GM23338 (cell line): ENCODE results near the gene WNT10A. TPM values are rescaled to one million over a fixed set of nuclear protein-coding genes. Genes with fewer than 3 reads are reported as not detected.

Experiments
- ATAC-seq: fragments of 200-7000 bp; cut with Tn5 transposase; 3 replicates; pipeline ENCODE4 v1.9.1; 2020
- DNase-seq: peaks from one replicate; pipeline ENCODE4 v3.0.0-alpha.2; 2015; ENCODE audit warnings: low spot score
- H2AFZ ChIP-seq: fragments of 200-600 bp; sonication (generic); 2 replicates; pipeline ENCODE4 v1.8.0; 2016; ENCODE audit warnings: antibody characterized with exemption, mild to moderate bottlenecking, moderate library complexity
- H3F3A ChIP-seq: fragments of 200-600 bp; sonication (generic); replicated peaks from 2 replicates; pipeline ENCODE4 v1.8.0; 2017; ENCODE audit warnings: antibody characterized with exemption, mixed run types, low read depth
- H3K27ac ChIP-seq: fragments of 200-600 bp; sonication (generic); 2 replicates; pipeline ENCODE4 v1.6.1; 2016; ENCODE audit warnings: low read depth
- H3K27me3 ChIP-seq: fragments of 200-600 bp; sonication (generic); 2 replicates; pipeline ENCODE4 v1.8.0; 2016; ENCODE audit warnings: mild to moderate bottlenecking, mixed run types, moderate library complexity; ENCODE audit not compliant: insufficient read depth
- H3K36me3 ChIP-seq: fragments of 200-600 bp; sonication (generic); 2 replicates; pipeline ENCODE4 v1.8.0; 2016; ENCODE audit warnings: mild to moderate bottlenecking; ENCODE audit not compliant: insufficient read depth
- H3K4me1 ChIP-seq: fragments of 200-600 bp; sonication (generic); 2 replicates; pipeline ENCODE4 v1.8.0; 2016; ENCODE audit warnings: mild to moderate bottlenecking, moderate library complexity; ENCODE audit not compliant: insufficient read depth
- H3K4me2 ChIP-seq: fragments of 200-600 bp; sonication (generic); 2 replicates; pipeline ENCODE4 v1.7.1; 2017; ENCODE audit warnings: mixed run types
- H3K4me3 ChIP-seq: fragments of 200-600 bp; sonication (generic); 2 replicates; pipeline ENCODE4 v1.6.1; 2016; ENCODE audit warnings: mixed run types
- H3K79me2 ChIP-seq: fragments of 200-600 bp; sonication (generic); replicated peaks from 2 replicates; pipeline ENCODE4 v1.8.0; 2017; ENCODE audit warnings: mild to moderate bottlenecking; ENCODE audit not compliant: insufficient read depth
- H3K9me2 ChIP-seq: fragments of 200-600 bp; sonication (generic); 2 replicates; pipeline ENCODE4 v1.8.0; 2017; ENCODE audit not compliant: insufficient read depth
- H4K20me1 ChIP-seq: fragments of 200-600 bp; sonication (generic); replicated peaks from 2 replicates; pipeline ENCODE4 v1.8.0; 2017; ENCODE audit warnings: mild to moderate bottlenecking; ENCODE audit not compliant: insufficient read depth
- H3K27ac Mint-ChIP-seq: 2 replicates; pipeline ENCODE4 v1.8.0; 2020; ENCODE audit warnings: inconsistent platforms, mild to moderate bottlenecking, moderate library complexity, mixed read lengths
- H3K27me3 Mint-ChIP-seq: 3 replicates; pipeline ENCODE4 v1.8.0; 2022; ENCODE audit warnings: low read depth, mild to moderate bottlenecking, moderate library complexity, mixed read lengths, inconsistent platforms; ENCODE audit not compliant: insufficient read depth, poor library complexity
- H3K36me3 Mint-ChIP-seq: 3 replicates; pipeline ENCODE4 v1.8.0; 2021; ENCODE audit warnings: low read depth, mild to moderate bottlenecking, inconsistent platforms, moderate library complexity, mixed read lengths
- H3K4me1 Mint-ChIP-seq: 3 replicates; pipeline ENCODE4 v1.8.0; 2020; ENCODE audit warnings: mild to moderate bottlenecking, inconsistent platforms, mixed read lengths
- H3K4me3 Mint-ChIP-seq: 3 replicates; pipeline ENCODE4 v1.8.0; 2021; ENCODE audit warnings: moderate library complexity, mild to moderate bottlenecking, inconsistent platforms, mixed read lengths
- H3K9me3 Mint-ChIP-seq: 3 replicates; pipeline ENCODE4 v1.8.0; 2020; ENCODE audit warnings: moderate library complexity, mild to moderate bottlenecking, inconsistent platforms, mixed read lengths
- EZH2phosphoT487 ChIP-seq: fragments of 200-600 bp; sonication (generic); IDR thresholded peaks from one replicate; pipeline ENCODE4 v1.8.1; 2018; ENCODE audit warnings: antibody characterized with exemption; ENCODE audit not compliant: unreplicated experiment
- JUNB ChIP-seq: IDR thresholded peaks from one replicate; pipeline ENCODE4 v1.6.1; 2016; ENCODE audit warnings: antibody characterized with exemption; ENCODE audit not compliant: unreplicated experiment
- POLR2AphosphoS5 ChIP-seq: IDR thresholded peaks from 2 replicates; pipeline ENCODE4 v1.6.1; 2016; ENCODE audit warnings: antibody characterized with exemption, low read depth
- ZNF331 ChIP-seq: fragments of 250-450 bp; sonication (Bioruptor Pico); IDR thresholded peaks from 2 replicates; pipeline ENCODE4 v1.5.0; 2020; ENCODE audit warnings: low read depth, mild to moderate bottlenecking, moderate library complexity
- polyA plus RNA-seq: library from polyadenylated mRNA; unstranded; fragments of >200 nt; fragmentation: Nextera tagmentation; extraction: Ambion mirVana; gene quantifications from 2 replicates; pipeline ENCODE4 v1.2.1, GENCODE V29; 2016
- total RNA-seq: library from RNA; depleted of rRNA; stranded (reverse); fragments of >200 nt; shearing (Covaris generic); gene quantifications from 2 replicates; pipeline ENCODE4 v1.2.3, GENCODE V29; 2014
- TF ChIP-seq, protein P1 (sequence below): IDR thresholded peaks from 2 replicates; pipeline ENCODE4 v1.6.1; 2016; ENCODE audit warnings: antibody characterized with exemption
- TF ChIP-seq, protein P2 (sequence below): fragments of 250-450 bp; sonication (Bioruptor Pico); IDR thresholded peaks from 2 replicates; pipeline ENCODE4 v1.5.0; 2020; ENCODE audit warnings: mild to moderate bottlenecking, moderate library complexity

The WNT10A gene
- total and polyA plus RNA-seq, 2 experiments from 2014 or later: not detected

DNA sequence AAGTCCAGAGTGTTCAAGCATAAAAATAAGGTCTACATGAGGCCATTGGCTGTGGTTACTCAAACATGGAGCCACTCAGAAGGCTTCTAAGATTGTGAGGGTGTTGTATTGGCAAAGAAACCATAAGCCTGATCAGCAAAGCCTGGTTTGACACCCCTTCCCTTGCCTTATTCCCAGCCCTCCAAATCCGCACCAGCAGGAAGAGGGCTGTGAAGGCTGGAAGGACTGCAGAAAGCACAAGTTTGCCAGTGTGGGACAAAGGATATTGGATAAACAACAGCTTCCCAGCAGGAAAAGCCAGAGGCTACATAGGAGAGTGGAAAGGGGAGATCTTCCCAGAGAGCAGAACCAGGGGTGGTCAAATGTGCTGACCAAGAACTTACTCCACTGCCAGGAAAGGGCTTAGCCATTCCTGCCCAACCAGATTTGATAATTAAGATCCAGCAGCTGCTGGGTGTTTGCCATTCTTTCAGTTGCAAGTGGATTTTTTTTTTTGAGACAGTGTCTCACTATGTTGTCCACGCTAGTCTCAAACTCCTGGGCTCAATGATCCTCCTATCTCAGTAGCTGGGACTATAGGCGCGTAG, 47.5 kb upstream of the WNT10A start:
- peaks cover 2% of the 10 kb centered on the region for H3K27me3 Mint-ChIP-seq
- no peaks in the 10 kb centered on the region for H3K9me2 ChIP-seq
- ATAC-seq (no peak), DNase-seq (no peak)
- H3K4me3 ChIP-seq: no peak overlapping the region
- H3F3A ChIP-seq: no peaks in the 10 kb centered on the region
- H3K4me1 Mint-ChIP-seq: no peaks in the 10 kb centered on the region; the same call in 2 of the 3 replicates
- H3K4me1 ChIP-seq: no peaks in the 10 kb centered on the region
- H3K27ac Mint-ChIP-seq: no peak overlapping the region
- H3K79me2 ChIP-seq: no peaks in the 10 kb centered on the region
- no peaks in the 10 kb centered on the region for H3K27me3 ChIP-seq
- H3K4me3 Mint-ChIP-seq: no peak overlapping the region
- no peaks in the 10 kb centered on the region for H3K36me3 ChIP-seq
- H3K4me2 ChIP-seq: no peak overlapping the region
- peak overlapping the region; percentile 38; the same call in 1 of the 2 replicates for H2AFZ ChIP-seq
- H3K27ac ChIP-seq: no peak overlapping the region
- no peaks in the 10 kb centered on the region for H3K36me3 Mint-ChIP-seq
- no peaks in the 10 kb centered on the region for H3K9me3 Mint-ChIP-seq
- TF ChIP-seq ZNF331: no peak
- no peak for TF ChIP-seq EZH2phosphoT487
- no peak for TF ChIP-seq POLR2AphosphoS5
- TF ChIP-seq JUNB: no peak
- TF ChIP-seq, protein P1, sequence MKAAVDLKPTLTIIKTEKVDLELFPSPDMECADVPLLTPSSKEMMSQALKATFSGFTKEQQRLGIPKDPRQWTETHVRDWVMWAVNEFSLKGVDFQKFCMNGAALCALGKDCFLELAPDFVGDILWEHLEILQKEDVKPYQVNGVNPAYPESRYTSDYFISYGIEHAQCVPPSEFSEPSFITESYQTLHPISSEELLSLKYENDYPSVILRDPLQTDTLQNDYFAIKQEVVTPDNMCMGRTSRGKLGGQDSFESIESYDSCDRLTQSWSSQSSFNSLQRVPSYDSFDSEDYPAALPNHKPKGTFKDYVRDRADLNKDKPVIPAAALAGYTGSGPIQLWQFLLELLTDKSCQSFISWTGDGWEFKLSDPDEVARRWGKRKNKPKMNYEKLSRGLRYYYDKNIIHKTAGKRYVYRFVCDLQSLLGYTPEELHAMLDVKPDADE: no peak
- TF ChIP-seq, protein P2, sequence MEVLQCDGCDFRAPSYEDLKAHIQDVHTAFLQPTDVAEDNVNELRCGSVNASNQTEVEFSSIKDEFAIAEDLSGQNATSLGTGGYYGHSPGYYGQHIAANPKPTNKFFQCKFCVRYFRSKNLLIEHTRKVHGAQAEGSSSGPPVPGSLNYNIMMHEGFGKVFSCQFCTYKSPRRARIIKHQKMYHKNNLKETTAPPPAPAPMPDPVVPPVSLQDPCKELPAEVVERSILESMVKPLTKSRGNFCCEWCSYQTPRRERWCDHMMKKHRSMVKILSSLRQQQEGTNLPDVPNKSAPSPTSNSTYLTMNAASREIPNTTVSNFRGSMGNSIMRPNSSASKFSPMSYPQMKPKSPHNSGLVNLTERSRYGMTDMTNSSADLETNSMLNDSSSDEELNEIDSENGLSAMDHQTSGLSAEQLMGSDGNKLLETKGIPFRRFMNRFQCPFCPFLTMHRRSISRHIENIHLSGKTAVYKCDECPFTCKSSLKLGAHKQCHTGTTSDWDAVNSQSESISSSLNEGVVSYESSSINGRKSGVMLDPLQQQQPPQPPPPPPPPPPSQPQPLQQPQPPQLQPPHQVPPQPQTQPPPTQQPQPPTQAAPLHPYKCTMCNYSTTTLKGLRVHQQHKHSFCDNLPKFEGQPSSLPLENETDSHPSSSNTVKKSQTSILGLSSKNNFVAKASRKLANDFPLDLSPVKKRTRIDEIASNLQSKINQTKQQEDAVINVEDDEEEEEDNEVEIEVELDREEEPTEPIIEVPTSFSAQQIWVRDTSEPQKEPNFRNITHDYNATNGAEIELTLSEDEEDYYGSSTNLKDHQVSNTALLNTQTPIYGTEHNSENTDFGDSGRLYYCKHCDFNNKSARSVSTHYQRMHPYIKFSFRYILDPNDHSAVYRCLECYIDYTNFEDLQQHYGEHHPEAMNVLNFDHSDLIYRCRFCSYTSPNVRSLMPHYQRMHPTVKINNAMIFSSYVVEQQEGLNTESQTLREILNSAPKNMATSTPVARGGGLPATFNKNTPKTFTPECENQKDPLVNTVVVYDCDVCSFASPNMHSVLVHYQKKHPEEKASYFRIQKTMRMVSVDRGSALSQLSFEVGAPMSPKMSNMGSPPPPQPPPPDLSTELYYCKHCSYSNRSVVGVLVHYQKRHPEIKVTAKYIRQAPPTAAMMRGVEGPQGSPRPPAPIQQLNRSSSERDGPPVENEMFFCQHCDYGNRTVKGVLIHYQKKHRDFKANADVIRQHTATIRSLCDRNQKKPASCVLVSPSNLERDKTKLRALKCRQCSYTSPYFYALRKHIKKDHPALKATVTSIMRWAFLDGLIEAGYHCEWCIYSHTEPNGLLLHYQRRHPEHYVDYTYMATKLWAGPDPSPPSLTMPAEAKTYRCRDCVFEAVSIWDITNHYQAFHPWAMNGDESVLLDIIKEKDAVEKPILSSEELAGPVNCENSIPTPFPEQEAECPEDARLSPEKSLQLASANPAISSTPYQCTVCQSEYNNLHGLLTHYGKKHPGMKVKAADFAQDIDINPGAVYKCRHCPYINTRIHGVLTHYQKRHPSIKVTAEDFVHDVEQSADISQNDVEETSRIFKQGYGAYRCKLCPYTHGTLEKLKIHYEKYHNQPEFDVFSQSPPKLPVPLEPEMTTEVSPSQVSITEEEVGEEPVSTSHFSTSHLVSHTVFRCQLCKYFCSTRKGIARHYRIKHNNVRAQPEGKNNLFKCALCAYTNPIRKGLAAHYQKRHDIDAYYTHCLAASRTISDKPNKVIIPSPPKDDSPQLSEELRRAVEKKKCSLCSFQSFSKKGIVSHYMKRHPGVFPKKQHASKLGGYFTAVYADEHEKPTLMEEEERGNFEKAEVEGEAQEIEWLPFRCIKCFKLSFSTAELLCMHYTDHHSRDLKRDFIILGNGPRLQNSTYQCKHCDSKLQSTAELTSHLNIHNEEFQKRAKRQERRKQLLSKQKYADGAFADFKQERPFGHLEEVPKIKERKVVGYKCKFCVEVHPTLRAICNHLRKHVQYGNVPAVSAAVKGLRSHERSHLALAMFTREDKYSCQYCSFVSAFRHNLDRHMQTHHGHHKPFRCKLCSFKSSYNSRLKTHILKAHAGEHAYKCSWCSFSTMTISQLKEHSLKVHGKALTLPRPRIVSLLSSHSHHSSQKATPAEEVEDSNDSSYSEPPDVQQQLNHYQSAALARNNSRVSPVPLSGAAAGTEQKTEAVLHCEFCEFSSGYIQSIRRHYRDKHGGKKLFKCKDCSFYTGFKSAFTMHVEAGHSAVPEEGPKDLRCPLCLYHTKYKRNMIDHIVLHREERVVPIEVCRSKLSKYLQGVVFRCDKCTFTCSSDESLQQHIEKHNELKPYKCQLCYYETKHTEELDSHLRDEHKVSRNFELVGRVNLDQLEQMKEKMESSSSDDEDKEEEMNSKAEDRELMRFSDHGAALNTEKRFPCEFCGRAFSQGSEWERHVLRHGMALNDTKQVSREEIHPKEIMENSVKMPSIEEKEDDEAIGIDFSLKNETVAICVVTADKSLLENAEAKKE (CRISPR knock-in tag): no peak
- H4K20me1 ChIP-seq: no peaks in the 10 kb centered on the region
